ENCODE data around the gene PACRG. TPM values are rescaled to one million over a fixed set of nuclear protein-coding genes. Genes with fewer than 3 reads are reported as not detected.

Gene PACRG
- total and polyA plus RNA-seq, 2 of the 4 experiments (the other 2 are of a cell fraction), result not detected

GRCh38 chr6:162713974-162714780, 13.6 kb upstream of the PACRG start:
- ATAC-seq (ENCODE audit: low read depth) (no peak), DNase-seq (no peak)
- no peak overlapping the region for H3K23ac ChIP-seq (ENCODE audit: low read depth, low read length)
- H2BK120ac ChIP-seq (ENCODE audit: low read depth, low read length), result no peak overlapping the region
- H3K27ac ChIP-seq (ENCODE audit: insufficient read depth, low read length), result no peak overlapping the region
- WGBS, 2 experiments (ENCODE audit: extremely low coverage in 2 of 2, insufficient read length in 1 of 2), result no CpG with 5 or more reads among the region's 13 CpGs
- H3K56ac ChIP-seq (ENCODE audit: extremely low read depth, insufficient read depth, low read length), result no peak overlapping the region
- H3K9me1 ChIP-seq (ENCODE audit: insufficient read depth, low read length), result no peaks in the 10 kb centered on the region
- H3K14ac ChIP-seq (replicated peaks; ENCODE audit: low read depth, low read length), result no peak overlapping the region
- no peaks in the 10 kb centered on the region for H4K20me1 ChIP-seq (ENCODE audit: insufficient read depth, low read length)
- H2BK15ac ChIP-seq (ENCODE audit: low read depth, low read length), result no peak overlapping the region
- H3K27me3 ChIP-seq (ENCODE audit: control insufficient read depth, insufficient read depth, low read length), result no peaks in the 10 kb centered on the region
- intact Hi-C loops (cut with micrococcal nuclease), result no loop called here
- H3K4me1 ChIP-seq (ENCODE audit: control insufficient read depth, insufficient read depth, low read length), result no peaks in the 10 kb centered on the region
- H3K4ac ChIP-seq (ENCODE audit: low read depth, low read length), result no peak overlapping the region
- no TSS peak for BruUV-seq (replicated peaks)
- no peak overlapping the region for H2AFZ ChIP-seq (replicated peaks; ENCODE audit: low read length, poor library complexity)
- H2BK20ac ChIP-seq (ENCODE audit: low read depth, low read length), result no peak overlapping the region
- H2BK5ac ChIP-seq (ENCODE audit: low read depth, low read length, poor library complexity, severe bottlenecking), result no peak overlapping the region
- H4K91ac ChIP-seq (ENCODE audit: insufficient read depth, low read depth, low read length), result no peak overlapping the region
- H4K8ac ChIP-seq (ENCODE audit: low read depth in 2 of 2, low read length in 2 of 2), result no peak overlapping the region
- in situ Hi-C loops (cut with MboI; ENCODE audit: low sequenced_read_pairs), result no loop called here
- no peak overlapping the region for H3K4me3 ChIP-seq (ENCODE audit: insufficient read depth, low read depth, low read length)
- dilution Hi-C loops (cut with HindIII; ENCODE audit: low sequenced_read_pairs, unreplicated experiment), result no loop called here
- H3K4me2 ChIP-seq (ENCODE audit: low read depth, low read length), result no peak overlapping the region
- no peak overlapping the region for H3K18ac ChIP-seq (ENCODE audit: low read depth, low read length)
- H2AK5ac ChIP-seq (ENCODE audit: low read depth, low read length), result no peak overlapping the region
- no peaks in the 10 kb centered on the region for H3K36me3 ChIP-seq (ENCODE audit: control insufficient read depth, insufficient read depth, low read length)
- H4K5ac ChIP-seq (ENCODE audit: low read depth, low read length), result no peak overlapping the region
- no peak overlapping the region for H2AK9ac ChIP-seq (replicated peaks; ENCODE audit: low read depth, low read length, poor library complexity)
- no peak overlapping the region for H3K9ac ChIP-seq (ENCODE audit: low read depth, low read length)
- CTCF ChIA-PET, result interaction anchor here (0.8 kb wide), 1 partner anchor 9 kb away, joined by 3 read pairs; no protein-coding TSS in a partner anchor
- TF ChIP-seq RCOR1 (IDR thresholded peaks at IDR 0.05; ENCODE audit: insufficient replicate concordance, low read length), result no peak
- TF ChIP-seq RFX5 (IDR thresholded peaks at IDR 0.05; ENCODE audit: low read depth, low read length), result no peak
- TF ChIP-seq RAD21 (IDR thresholded peaks at IDR 0.05; ENCODE audit: low read length), result no peak
- TF ChIP-seq POLR2A (IDR thresholded peaks at IDR 0.05; ENCODE audit: low read depth, low read length), result no peak
- TF ChIP-seq MXI1 (IDR thresholded peaks at IDR 0.05; ENCODE audit: borderline replicate concordance, low read depth, low read length), result no peak
- TF ChIP-seq USF2 (IDR thresholded peaks at IDR 0.05; ENCODE audit: low read depth, low read length), result no peak
- no peak for TF ChIP-seq MAFK (IDR thresholded peaks at IDR 0.05; ENCODE audit: low read depth, low read length)
- TF ChIP-seq FOS (IDR thresholded peaks at IDR 0.05; ENCODE audit: low read depth, low read length), result no peak
- H3K9me3 ChIP-seq (ENCODE audit: control insufficient read depth, insufficient read depth, low read length), result peaks cover 2% of the 10 kb centered on the region; the same call in 1 of the 2 replicates
- POLR2A ChIA-PET (ENCODE audit: unreplicated experiment), result no interaction called here
- no peaks in the 10 kb centered on the region for H3K79me1 ChIP-seq (ENCODE audit: low read depth in 1 of 2, low read length in 2 of 2)
